Measurements from ENCODE around the gene FAM234A.
A peak's percentile ranks its signal among the peaks of the same experiment; 100 is the strongest.

Gene FAM234A

GRCh38 chr16:270381-271255 lies 36.0 kb downstream of the FAM234A start:
- H3K4me1 ChIP-seq (ENCODE audit: control insufficient read depth, insufficient read depth, low read length): no peaks in the 10 kb centered on the region
- no peak overlapping the region for H3K4me3 ChIP-seq (ENCODE audit: low read length)
- no peak overlapping the region for H3K27ac ChIP-seq (ENCODE audit: low read depth, low read length)
- H3K27me3 ChIP-seq (ENCODE audit: control insufficient read depth, insufficient read depth, low read length): no peaks in the 10 kb centered on the region
- H3K9ac ChIP-seq (ENCODE audit: low read length): no peak overlapping the region
- H3K36me3 ChIP-seq (ENCODE audit: control insufficient read depth, insufficient read depth, low read length): peaks cover under 1% of the 10 kb centered on the region

GRCh38 chr16:272633-273546 lies 38.3 kb downstream of the FAM234A start:
- no peaks in the 10 kb centered on the region for H3K27me3 ChIP-seq (ENCODE audit: control insufficient read depth, insufficient read depth, low read length)
- H3K4me3 ChIP-seq (ENCODE audit: low read length): no peak overlapping the region
- no peak overlapping the region for H3K9ac ChIP-seq (ENCODE audit: low read length)
- H3K36me3 ChIP-seq (ENCODE audit: control insufficient read depth, insufficient read depth, low read length): no peaks in the 10 kb centered on the region
- H3K4me1 ChIP-seq (ENCODE audit: control insufficient read depth, insufficient read depth, low read length): no peaks in the 10 kb centered on the region
- no peak overlapping the region for H3K27ac ChIP-seq (ENCODE audit: low read depth, low read length)

GRCh38 chr16:273547-274421 lies 39.2 kb downstream of the FAM234A start:
- no peaks in the 10 kb centered on the region for H3K4me1 ChIP-seq (ENCODE audit: control insufficient read depth, insufficient read depth, low read length)
- H3K27me3 ChIP-seq (ENCODE audit: control insufficient read depth, insufficient read depth, low read length): no peaks in the 10 kb centered on the region
- no peak overlapping the region for H3K9ac ChIP-seq (ENCODE audit: low read length)
- H3K27ac ChIP-seq (ENCODE audit: low read depth, low read length): no peak overlapping the region
- no peaks in the 10 kb centered on the region for H3K36me3 ChIP-seq (ENCODE audit: control insufficient read depth, insufficient read depth, low read length)
- no peak overlapping the region for H3K4me3 ChIP-seq (ENCODE audit: low read length)

- no peaks in the 10 kb centered on the region for H3K4me1 ChIP-seq (ENCODE audit: control insufficient read depth, insufficient read depth, low read length)
- H3K27me3 ChIP-seq (ENCODE audit: control insufficient read depth, insufficient read depth, low read length): no peaks in the 10 kb centered on the region
- H3K36me3 ChIP-seq (ENCODE audit: control insufficient read depth, insufficient read depth, low read length): no peaks in the 10 kb centered on the region
- peak overlapping the region; percentile 73 for H3K4me3 ChIP-seq (ENCODE audit: low read length)
- H3K27ac ChIP-seq (ENCODE audit: low read depth, low read length): no peak overlapping the region
- H3K9ac ChIP-seq (ENCODE audit: low read length): no peak overlapping the region
These were observed 40.5 kb downstream of the FAM234A start for GRCh38 chr16:275041-275641.

GRCh38 chr16:275786-276232 lies 41.2 kb downstream of the FAM234A start, which contains the start of gene RGS11:
Gene RGS11 (minus strand): TSS chr16:275944. CDS start chr16:275911, 33 bp downstream.
- Histone ChIP-seq H3K36me3 (ENCODE audit: control insufficient read depth, insufficient read depth, low read length) (no peaks in the 10 kb centered on the region), H3K9ac (ENCODE audit: low read length) (no peak within 1 kb of the TSS), H3K27me3 (ENCODE audit: control insufficient read depth, insufficient read depth, low read length) (no peaks in the 10 kb centered on the region), H3K4me1 (ENCODE audit: control insufficient read depth, insufficient read depth, low read length) (no peaks in the 10 kb centered on the region), H3K27ac (ENCODE audit: low read depth, low read length) (no peak within 1 kb of the TSS), H3K4me3 (ENCODE audit: low read length) (peak within 1 kb of the TSS; percentile 73)

GRCh38 chr16:276426-277077 lies 41.9 kb downstream of the FAM234A start:
- Histone ChIP-seq H3K27ac (ENCODE audit: low read depth, low read length) (no peak overlapping the region), H3K9ac (ENCODE audit: low read length) (no peak overlapping the region), H3K4me3 (ENCODE audit: low read length) (no peak overlapping the region), H3K4me1 (ENCODE audit: control insufficient read depth, insufficient read depth, low read length) (no peaks in the 10 kb centered on the region), H3K36me3 (ENCODE audit: control insufficient read depth, insufficient read depth, low read length) (no peaks in the 10 kb centered on the region), H3K27me3 (ENCODE audit: control insufficient read depth, insufficient read depth, low read length) (peaks cover 4% of the 10 kb centered on the region)

- H3K27me3 ChIP-seq (ENCODE audit: control insufficient read depth, insufficient read depth, low read length): peaks cover 4% of the 10 kb centered on the region
These were observed 44.3 kb downstream of the FAM234A start for GRCh38 chr16:278863-279366.

GRCh38 chr16:279531-279930 lies 44.9 kb downstream of the FAM234A start:
- H3K27me3 ChIP-seq (ENCODE audit: control insufficient read depth, insufficient read depth, low read length): peaks cover 4% of the 10 kb centered on the region
- no peak overlapping the region for H3K9ac ChIP-seq (ENCODE audit: low read length)
- no peak overlapping the region for H3K27ac ChIP-seq (ENCODE audit: low read depth, low read length)

More at GRCh38 chr16:278863-279366, 44.3 kb downstream of the FAM234A start:
- H3K4me3 ChIP-seq (ENCODE audit: low read length): no peak overlapping the region
- H3K27ac ChIP-seq (ENCODE audit: low read depth, low read length): no peak overlapping the region
- no peaks in the 10 kb centered on the region for H3K4me1 ChIP-seq (ENCODE audit: control insufficient read depth, insufficient read depth, low read length)
- H3K9ac ChIP-seq (ENCODE audit: low read length): no peak overlapping the region
- no peaks in the 10 kb centered on the region for H3K36me3 ChIP-seq (ENCODE audit: control insufficient read depth, insufficient read depth, low read length)

GRCh38 chr16:280005-280460 lies 45.4 kb downstream of the FAM234A start:
- no peak overlapping the region for H3K9ac ChIP-seq (ENCODE audit: low read length)
- H3K4me3 ChIP-seq (ENCODE audit: low read length): no peak overlapping the region
- peaks cover 4% of the 10 kb centered on the region for H3K27me3 ChIP-seq (ENCODE audit: control insufficient read depth, insufficient read depth, low read length)
- H3K4me1 ChIP-seq (ENCODE audit: control insufficient read depth, insufficient read depth, low read length): no peaks in the 10 kb centered on the region
- no peak overlapping the region for H3K27ac ChIP-seq (ENCODE audit: low read depth, low read length)
- no peaks in the 10 kb centered on the region for H3K36me3 ChIP-seq (ENCODE audit: control insufficient read depth, insufficient read depth, low read length)

More at GRCh38 chr16:279531-279930, 44.9 kb downstream of the FAM234A start:
- H3K4me1 ChIP-seq (ENCODE audit: control insufficient read depth, insufficient read depth, low read length): no peaks in the 10 kb centered on the region
- H3K4me3 ChIP-seq (ENCODE audit: low read length): no peak overlapping the region
- H3K36me3 ChIP-seq (ENCODE audit: control insufficient read depth, insufficient read depth, low read length): no peaks in the 10 kb centered on the region

GRCh38 chr16:280552-280951 lies 45.9 kb downstream of the FAM234A start, which contains the start of gene ARHGDIG:
Gene ARHGDIG (plus strand): TSS chr16:280591. CDS start chr16:280681, 90 bp downstream.
- H3K4me3 ChIP-seq (ENCODE audit: low read length): no peak within 1 kb of the TSS
- H3K4me1 ChIP-seq (ENCODE audit: control insufficient read depth, insufficient read depth, low read length): no peaks in the 10 kb centered on the region
- H3K9ac ChIP-seq (ENCODE audit: low read length): no peak within 1 kb of the TSS
- H3K36me3 ChIP-seq (ENCODE audit: control insufficient read depth, insufficient read depth, low read length): no peaks in the 10 kb centered on the region
- peaks cover 4% of the 10 kb centered on the region for H3K27me3 ChIP-seq (ENCODE audit: control insufficient read depth, insufficient read depth, low read length)
- H3K27ac ChIP-seq (ENCODE audit: low read depth, low read length): no peak within 1 kb of the TSS

Measured in rectal smooth muscle tissue (tissue), 1 donor.